GM18861 (cell line): ENCODE measurements around the gene SIRT4.
"Not testable (repeated sequence)": the region's sequence is repeated elsewhere in the genome, so short reads cannot be mapped to it uniquely, and the experiment has no call there.

Experiments
- ATAC-seq: cut with Tn5 transposase; IDR thresholded peaks from one replicate; pipeline ENCODE4 v1.9.1; 2021; ENCODE audit not compliant: unreplicated experiment

Gene SIRT4, protein sequence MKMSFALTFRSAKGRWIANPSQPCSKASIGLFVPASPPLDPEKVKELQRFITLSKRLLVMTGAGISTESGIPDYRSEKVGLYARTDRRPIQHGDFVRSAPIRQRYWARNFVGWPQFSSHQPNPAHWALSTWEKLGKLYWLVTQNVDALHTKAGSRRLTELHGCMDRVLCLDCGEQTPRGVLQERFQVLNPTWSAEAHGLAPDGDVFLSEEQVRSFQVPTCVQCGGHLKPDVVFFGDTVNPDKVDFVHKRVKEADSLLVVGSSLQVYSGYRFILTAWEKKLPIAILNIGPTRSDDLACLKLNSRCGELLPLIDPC

DNA sequence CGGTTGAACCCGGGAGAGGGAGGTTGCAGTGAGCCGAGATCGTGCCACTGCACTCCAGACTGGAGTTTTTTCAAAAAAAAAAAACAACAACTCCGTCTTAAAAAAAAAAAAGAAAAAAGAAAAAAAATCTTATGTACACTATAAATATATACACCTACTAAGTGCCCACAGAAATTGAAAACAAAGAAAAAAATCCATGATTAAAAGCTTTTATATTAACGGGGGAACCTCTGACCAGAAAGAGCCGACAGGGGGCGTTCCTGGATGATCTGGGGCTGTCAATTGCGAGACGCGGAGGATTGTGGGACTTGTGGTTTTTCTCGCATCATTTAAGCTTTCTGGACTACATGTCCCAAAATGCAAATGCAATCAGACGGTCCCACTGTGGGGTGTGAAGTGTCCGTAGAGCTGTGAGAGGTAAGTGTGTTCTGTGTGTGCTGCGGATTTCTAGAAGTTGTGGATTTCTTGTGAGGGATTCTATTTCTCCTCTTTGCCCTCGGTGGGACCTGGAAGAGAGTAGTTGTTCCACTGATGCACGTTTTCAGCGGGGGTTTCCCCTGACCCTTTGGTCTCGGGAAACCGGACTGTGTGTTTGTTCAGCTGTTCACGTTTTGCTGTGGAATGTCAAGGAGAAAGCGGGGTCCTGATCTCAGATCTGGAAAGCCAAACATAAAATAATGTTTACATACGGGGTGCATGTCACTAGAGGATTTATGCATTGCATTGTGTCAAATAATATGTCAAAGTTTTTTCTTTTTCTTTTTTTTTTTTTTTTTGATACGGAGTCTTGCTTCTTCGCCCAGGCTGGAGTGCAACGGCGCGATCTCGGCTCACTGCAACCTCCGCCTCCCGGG is at the start of gene SIRT4:
TSS of gene SIRT4 (plus strand) at position 360 of the 854 bp plus-strand sequence. CDS start 1,241 bp downstream, outside the sequence.
- ATAC-seq = peak; percentile 98

DNA sequence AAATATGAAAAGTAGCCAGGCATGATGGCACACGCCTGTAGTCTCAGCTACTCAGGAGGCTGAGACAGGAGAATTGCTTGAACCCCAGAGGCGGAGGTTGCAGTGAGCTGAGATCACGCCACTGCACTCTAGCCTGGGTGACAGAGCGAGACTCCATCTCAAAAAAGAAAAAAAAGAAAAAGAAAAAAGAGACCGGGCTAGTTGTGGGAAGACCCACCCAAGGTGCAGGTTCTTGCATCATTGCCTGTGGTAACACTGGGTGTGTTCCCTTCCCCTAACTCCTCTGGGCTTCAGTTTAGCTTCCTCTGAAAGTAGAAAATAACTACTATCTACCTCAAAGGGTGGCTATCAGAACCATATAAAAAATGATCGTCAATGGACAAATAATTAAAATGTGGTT is 48.8 kb upstream of the SIRT4 start:
- ATAC-seq = not testable (repeated sequence)

DNA sequence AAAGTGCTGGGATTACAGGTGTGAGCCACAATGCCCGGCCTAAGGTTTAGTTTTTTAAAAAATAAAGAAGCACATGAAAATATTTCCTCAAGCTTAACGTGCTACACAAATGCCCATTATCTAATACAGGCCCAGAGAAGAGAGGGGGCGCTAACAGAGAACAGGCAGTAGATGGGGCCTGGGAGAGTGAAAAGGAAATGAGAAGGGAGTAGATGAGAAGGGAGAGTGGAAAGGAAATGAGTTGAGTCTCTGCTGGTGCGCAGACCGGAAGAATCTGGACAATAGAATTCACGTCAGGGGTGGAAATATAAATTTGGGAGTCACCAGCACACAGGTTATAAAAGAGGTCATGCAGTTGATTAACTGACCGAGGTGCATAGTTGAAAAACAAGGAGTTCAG is 47.3 kb upstream of the SIRT4 start:
- ATAC-seq = no peak

DNA sequence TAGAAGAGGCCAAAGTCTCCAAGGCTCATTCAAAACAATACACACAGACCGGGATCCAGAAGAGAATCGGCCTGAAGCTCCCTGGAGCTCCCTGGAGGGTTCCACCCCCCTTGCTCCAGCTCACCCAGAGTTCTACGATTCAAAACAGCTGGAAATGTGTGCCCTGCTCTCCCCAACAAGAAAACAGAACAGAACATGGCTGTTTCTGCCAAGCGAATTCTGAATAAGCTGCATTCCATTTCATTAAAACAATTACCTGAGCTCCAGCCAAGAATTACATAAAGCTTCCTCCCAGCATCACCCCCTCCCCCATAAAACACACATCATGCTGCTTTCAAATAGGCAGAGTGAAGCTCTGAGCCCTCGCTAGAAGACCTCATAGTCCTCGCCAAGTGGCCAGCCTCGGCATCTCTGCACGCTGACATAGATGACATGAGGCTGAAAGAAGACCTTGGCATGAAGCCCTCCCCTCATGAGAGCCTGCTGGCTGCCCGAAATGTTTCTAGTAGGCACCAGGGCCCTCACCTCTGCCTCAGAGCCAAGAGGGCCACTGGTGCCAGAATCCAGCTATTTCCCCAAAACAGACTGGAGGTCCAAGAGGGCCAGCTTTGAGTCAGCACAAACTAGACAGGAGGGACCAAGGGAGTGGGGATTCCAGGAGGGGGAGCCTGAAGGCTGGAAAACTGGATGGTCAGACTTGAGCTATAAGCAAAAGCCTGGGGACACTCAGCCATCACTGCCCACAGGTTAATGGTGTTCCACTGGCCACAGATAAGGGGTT is 44.9 kb upstream of the SIRT4 start:
- ATAC-seq = no peak

DNA sequence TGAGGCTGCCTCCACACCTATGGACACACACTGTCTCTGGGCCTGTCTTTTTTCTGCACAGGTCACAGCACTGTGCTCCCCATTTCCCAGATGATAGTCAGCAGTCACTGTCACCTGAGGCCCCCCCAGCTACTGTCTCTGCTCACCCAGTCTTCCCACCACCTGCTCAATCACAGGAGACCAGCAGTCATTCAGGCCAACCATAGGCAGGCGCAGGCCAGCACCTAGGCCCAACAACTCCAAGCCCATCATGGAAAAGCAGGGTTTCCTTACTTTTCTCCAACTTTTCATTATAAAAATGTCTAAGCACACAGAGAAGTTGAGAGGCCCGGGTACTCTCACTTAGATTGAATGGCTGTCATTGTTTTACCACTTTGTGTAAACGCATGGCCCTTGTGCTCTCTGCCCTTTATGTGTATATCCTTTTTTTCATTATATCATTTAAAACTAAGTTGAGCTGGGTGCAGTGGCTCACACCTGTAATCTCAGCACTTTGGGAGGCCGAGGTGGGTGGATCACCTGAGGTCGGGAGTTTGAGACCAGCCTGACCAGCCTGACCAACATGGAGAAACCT is 43.7 kb upstream of the SIRT4 start:
- ATAC-seq = no peak

DNA sequence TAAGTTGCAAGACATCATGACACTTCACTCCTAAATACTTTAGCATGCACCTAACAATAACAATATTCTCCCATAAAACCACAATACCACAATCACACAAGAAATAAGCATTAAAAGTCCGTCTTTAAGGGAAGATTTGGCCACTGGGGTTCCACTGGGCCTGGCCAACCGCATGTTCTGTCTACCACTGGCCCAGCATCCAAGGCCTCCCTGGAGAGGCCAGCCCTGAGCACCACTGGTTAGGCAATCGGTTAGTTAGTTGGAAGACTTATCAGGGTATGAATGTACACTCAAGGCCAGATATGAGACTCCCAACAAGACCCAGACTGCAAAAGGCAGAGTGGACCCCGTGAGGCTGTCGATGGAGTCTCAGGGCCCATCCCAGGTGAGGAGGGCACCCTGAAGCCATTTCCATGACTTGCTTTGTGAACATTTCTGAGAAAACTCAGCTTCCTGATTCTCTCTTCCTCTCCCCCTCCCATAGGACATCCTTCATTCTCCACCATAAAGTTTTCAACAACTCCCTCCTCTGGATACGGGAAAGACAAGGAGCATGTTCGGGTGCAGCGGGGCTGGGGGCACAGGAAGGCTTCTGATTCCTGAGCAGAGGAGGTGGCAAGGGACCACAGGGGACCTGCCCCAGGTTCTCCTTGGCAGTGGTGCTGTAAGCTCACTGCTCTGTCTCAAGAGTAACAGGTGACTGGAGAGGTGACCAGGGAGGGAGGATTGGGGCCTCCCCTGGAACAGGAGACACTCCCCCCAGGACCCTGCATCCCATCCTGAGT is 42.5 kb upstream of the SIRT4 start:
- ATAC-seq = no peak

DNA sequence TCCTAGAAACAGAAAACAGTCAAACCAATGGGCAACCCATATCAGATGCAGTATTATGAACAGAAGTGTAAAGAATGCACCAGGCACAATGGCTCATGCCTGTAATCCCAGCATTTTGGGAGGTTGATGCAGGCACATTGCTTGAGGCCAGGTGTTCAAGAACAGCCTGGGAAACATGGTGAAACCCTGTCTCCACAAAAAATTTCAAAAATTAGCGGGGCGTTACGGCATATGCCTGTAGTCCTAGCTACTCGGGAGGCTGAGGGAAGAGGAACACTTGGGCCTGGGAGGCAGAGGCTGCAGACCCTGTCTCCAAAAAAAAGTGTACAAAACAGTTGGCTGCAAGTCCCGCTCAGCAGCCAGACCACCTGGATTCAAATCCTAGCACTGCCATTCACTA is 41.5 kb upstream of the SIRT4 start:
- ATAC-seq = no peak

DNA sequence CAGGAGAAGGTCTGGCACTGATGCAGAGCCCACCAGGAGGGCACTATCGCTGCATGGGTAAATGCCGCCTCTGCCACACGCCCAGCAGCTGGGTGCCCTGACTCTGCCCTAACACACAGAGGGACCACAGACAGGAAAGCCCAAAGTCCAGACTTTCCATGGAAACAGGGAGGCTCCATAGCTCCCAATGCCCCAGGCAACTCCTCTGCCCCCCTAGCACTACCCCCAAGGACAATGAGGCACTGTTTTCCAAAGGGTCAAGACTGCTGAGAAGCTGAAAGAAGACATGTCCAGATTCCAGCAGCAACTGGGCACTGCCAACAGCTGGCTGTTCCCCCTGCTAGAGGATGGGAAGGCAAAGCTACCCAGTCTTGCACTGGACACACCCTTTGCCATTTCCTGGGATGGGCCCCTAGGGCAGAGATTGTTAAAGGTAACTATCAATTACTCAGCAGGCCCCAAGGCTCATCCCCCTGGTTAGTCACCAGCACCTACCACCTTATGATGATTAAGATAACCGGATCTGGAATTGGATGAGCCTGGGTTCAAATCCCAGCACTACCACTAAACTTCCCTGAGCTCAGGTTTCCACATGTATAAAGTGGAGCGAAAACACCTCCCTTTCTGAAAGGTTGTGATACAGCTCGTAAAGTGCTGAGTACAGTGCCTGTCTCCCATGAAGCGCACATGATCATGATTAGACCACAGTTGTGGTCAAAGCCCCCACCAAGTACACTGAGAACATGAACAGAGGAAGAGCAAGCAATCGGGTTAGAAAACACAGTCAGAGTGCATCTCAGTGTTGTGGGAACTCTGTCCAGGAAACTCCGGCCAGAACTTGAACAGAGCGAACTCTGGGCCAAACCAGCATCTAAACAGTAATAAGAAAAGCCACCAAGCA is 39.9 kb upstream of the SIRT4 start:
- ATAC-seq = no peak

DNA sequence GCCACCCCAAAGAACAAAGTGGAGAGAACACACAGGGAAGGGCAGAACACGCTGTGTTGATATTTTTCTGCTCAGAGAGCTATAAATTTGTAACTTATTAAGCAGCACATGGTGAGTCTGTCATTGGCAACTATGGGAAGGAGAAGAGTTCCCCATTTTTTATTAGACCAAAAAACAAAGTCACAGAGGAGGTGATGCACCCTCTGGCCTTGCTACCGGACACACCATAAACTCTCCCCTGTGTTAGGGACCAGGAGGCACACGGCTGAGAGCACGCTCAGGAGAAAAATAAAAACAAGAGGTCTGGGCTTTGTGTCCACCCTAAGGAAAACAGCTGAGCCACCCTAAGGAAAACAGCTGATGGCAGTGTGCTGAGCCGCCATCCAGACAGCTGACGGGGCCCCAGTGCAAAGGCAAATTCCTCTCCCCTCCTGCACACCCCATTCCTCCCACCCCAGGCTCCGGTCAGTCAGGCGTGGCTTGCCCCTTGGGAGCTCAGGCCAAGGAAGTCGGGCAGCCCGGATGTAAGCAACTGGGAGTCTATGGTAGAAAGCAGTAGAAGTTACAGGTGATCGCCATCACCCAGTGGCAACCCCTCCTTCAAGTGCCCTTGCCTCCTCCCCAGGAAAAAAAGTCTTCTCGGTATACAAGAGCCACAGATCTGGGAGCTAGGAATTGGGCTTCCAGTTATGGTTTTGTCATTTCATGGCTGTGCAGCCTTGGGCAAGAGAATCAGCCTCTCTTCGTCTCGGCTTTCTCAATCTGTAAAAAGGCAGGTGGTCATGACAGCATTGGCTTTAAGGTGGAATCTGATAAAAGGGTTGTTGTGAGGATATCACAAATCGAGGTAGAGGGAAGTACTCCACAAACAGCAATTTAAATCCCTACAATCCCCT is 39.0 kb upstream of the SIRT4 start:
- no peak for ATAC-seq

DNA sequence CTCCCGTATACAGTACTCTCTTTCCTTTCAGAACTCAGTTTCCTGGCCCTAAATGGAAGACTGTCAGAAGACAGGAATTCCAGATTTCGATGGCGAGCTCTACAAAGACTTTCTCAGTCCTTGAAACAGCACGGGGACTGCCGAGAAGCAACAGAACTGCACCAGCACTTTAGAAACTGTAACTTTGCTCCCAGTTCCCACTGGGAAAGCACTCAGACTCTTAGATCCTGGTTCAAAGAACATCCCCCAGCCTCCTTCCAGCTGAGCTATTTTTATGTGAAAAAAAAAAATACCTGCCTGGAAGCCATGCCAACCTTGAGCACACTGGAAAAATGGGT is 38.4 kb upstream of the SIRT4 start:
- no peak for ATAC-seq

DNA sequence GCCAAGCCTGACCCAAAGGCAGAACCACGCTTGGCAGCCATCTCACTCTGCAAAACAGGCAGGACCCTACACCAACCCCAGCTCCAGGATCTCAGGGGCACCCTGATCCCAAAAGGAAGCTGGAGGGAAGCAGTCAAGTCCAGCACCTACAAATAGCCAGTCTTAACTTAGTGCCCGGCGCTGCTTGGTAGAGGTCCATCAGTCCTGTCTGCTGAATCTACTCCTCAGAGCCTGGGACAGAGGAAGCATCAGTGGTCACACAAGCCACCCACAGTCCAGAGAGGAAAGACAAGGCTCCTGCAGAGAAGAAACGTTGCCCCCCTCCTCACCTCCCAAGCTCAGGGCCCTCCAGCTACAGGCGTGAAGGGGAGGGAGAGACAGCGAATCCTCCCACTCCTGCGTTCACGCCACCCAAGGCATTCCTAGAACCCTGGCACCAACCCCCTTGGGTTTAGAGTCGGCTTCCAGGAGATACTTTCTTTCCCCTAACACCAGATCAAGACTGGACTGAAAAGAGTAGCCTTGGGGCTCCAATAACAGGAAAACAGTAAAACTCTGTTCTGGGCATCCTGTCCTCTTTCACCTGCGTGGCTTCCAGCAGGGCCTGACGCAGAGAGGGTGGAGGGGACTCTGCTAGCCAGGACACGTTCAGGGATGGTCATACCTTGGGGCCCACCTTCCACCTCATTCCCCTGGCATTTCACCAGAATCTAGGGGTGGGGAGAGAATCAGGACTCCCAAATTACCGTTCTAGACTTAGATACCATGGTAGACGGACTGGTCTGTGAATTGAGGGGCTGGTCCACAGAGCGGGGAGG is 37.8 kb upstream of the SIRT4 start:
- ATAC-seq = no peak

DNA sequence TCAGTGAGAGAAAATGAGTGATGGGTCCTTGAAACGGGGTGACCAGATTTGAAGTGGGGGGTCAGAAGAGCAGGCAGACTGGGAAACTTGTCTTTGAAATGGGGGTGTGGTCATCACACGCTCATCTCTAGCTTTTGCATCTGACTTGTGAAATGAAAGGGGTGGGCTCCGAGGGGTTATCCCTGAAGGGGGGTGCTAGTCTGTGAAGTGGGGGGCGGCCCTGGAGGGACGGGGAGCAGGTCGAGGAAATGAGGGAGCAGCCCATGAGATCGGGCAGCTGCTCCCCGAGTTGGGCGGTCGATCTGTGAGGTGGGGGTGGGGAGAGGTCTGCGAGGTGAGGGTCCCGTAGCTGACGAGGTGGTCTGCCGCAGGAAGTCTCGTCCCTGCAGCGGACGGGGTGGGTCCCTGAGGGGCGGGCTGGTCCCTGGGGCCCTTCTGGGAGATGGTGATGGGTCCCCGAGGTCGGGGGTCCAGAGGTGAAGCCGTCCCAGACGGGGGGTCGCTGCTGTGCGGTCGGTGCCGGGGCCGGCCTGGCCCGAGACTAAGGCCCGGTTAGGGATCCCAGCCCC is 37.1 kb upstream of the SIRT4 start:
- ATAC-seq = no peak

DNA sequence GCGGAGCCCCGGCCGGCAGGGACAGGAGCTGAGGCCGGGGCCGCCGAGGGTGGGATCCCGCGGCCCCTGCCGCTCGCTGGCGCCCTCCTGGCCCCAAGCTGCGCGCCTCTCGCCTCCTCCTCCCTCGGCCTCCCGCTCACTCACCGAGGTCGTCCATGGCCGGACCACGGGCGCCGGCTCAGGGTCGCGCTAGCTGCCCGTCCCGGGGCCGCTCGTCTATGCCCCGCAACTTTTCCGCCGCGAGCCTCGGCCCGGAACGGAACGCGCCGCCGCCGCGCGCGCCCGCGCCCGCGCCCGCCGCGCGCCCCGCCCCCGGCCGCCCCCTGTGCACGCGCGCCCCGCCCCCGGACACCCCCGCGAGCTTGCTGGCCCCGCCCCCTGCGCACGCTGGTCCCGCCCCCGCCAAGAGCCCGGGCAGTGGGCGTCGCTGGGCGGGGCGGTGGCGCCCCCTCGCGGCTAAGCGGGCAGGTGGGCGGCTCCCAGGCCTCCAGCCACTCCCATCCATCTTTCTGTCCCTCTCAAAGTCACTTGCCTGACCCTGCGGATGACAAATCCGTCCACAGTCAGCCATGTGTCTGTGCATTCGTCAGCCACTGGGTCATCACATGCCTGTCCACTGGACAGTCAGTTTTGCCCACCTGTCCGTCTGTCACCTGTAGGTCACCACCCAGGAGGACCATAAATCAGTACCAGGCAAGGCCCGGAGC is 36.5 kb upstream of the SIRT4 start, which contains the start of gene PXN:
TSS of gene PXN (minus strand) at position 258 of the 707 bp plus-strand sequence. CDS start at position 157, 101 bp downstream.
- ATAC-seq = peak; percentile 38

DNA sequence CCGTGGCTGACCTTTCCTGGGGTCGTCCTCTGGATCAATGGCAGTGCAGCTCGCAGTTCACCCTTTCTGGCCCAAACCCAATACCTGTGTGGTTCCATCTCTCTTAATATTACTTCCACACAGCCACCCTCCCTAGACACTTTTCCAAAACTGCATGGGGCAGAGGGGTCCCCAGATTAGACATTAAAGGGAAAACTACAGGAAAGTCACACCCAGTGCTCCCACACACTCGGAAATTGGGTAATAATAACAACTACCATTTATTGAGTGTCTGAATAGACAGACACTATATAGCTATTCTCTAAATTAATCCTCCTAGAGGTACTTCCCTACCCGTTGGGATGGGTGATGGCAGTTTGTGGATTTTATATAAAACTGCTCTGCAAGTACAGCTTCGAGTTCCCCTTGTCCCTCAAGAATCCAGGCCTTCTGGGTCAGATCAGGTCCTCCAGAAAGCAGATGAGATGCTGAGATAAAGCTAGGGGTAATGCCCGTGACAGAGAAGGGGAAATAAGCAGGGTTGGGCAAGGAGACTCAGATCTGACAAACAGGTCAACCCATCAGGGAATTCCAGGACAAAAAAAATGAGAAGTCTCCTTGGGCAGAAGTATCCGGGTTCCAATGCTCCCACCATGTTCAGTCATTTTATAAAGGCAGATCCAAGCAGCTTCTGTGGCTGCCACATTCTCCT is 35.8 kb upstream of the SIRT4 start:
- ATAC-seq = no peak

DNA sequence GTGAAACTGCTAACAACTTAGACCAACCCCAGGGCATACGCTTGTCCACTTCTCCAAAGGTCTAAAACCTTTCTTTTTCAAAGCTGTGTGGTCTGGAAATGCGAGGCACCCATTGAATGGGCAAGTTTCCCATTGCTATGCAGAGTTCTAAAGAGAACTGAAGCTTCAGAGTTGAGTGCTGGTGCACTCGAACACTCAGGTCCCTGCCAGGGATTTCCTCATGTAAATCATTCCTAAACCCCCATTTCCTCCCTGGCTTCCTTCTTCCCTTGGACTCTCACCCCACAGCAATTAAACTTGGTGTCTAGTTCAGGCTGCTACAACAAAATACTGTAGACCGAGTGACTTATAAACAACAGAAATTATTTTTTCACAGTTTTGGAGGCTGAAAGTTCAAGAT is 34.4 kb upstream of the SIRT4 start:
- ATAC-seq = no peak

DNA sequence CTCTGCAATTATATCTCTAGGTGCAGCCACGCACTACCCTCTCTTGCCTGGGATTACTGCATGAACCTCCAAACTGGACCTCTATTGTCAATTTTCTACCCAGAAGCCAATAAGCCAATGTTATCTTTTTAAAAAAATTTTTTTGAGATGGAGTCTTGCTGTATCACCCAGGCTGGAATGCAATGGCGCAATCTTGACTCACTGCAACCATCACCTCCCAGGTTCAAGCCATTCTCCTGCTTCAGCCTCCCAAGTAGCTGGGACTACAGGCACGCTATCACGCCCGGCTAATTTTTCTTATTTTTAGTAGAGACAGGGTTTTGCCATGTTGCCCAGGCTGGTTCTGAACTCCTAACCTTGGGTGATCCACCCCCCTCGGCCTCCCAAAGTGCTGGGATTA is 25.4 kb upstream of the SIRT4 start:
- no peak for ATAC-seq
